ENCODE measurements around the gene NKPD1. TPM values are rescaled to one million over a fixed set of nuclear protein-coding genes. Genes with fewer than 3 reads are reported as not detected.
A peak's percentile ranks its signal among the peaks of the same experiment; 100 is the strongest.

The NKPD1 gene
- total RNA-seq, 3 donors from 2014 or later (not counting 1 experiment from before 2014, with no cell fraction given): 0.55 to 1.00 (median 0.66) TPM

DNA sequence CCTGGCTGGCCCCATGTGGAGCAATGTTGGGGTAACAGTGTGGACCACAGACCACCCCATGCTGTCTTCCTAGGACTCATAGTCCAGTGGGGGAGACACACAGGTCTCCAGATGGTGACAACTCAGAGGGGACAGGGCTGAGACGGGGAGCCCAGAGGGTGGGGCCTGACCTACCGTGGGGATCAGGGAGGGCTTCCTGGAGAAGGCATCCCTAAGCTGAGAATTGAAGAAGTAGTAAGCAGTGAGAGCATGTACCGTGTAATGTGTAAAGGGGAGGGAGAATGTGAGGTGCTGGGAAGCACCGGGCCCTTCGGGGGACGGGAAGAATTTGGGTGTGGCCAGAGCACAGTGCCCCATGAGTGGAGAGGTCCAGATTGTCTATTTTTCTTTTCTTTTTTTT lies 36.8 kb downstream of the NKPD1 start:
- no peaks in the 10 kb centered on the region for H3K36me3 Mint-ChIP-seq
- H3K27ac Mint-ChIP-seq: no peak overlapping the region
- TF ChIP-seq CTCF (IDR thresholded peaks at IDR 0.05): no peak

DNA sequence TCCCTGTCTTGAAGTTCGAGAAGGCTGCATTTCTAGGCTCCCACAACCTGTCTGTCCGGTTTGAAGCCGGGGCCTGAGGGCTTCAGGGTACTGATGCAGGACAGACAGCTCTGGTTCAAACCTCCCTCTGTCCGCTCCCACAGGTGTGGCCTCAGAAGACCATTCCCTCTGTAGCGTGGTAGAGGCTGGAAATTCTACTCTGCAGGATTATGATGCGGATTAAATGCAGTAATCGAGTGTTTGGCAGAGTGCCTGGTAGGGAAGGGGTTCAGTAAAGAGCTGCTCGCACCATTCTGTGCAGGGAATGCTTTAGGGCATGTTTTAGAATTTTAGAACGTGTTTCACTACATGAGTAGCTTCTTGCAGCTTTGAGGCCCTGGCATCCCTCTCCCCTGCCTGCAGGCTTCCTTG lies 37.3 kb downstream of the NKPD1 start:
- Histone ChIP-seq H3K27me3 (ENCODE audit: control insufficient read depth, insufficient read depth, low read length) (no peaks in the 10 kb centered on the region), H3K4me3 (ENCODE audit: low read length) (no peak overlapping the region), H3K36me3 (ENCODE audit: control insufficient read depth, insufficient read depth, low read length) (no peaks in the 10 kb centered on the region), H3K27ac (ENCODE audit: low read length) (no peak overlapping the region), H3K4me1 (ENCODE audit: control insufficient read depth, insufficient read depth, low read length) (peaks cover 36% of the 10 kb centered on the region), H3K9me3 (ENCODE audit: control insufficient read depth, insufficient read depth, low read length) (no peaks in the 10 kb centered on the region)
- H3K27me3 Mint-ChIP-seq (ENCODE audit: low read depth in 2 of 2): no peaks in the 10 kb centered on the region
- intact Hi-C loops (cut with micrococcal nuclease): no loop called here
- no peak overlapping the region for H3K4me3 Mint-ChIP-seq
- ATAC-seq (no peak), DNase-seq (no peak)
- H3K36me3 Mint-ChIP-seq: no peaks in the 10 kb centered on the region
- WGBS (ENCODE audit: insufficient coverage): 95% methylated on average over 9 of the region's 9 CpGs
- peaks cover 30 to 49% of the 10 kb centered on the region in 2 donors for H3K4me1 Mint-ChIP-seq
- no peak for TF ChIP-seq CTCF (IDR thresholded peaks at IDR 0.05)
- no peak overlapping the region for H3K27ac Mint-ChIP-seq
- no peaks in the 10 kb centered on the region for H3K9me3 Mint-ChIP-seq

More for the DNA sequence above, 36.8 kb downstream of the NKPD1 start:
- ATAC-seq: no peak
- Mint-ChIP-seq H3K9me3 (no peaks in the 10 kb centered on the region), H3K4me1 (peaks cover 26 to 43% of the 10 kb centered on the region in 2 donors), H3K4me3 (no peak overlapping the region), H3K27me3 (ENCODE audit: low read depth in 2 of 2) (no peaks in the 10 kb centered on the region)
- intact Hi-C loops (cut with micrococcal nuclease): no loop called here
- Histone ChIP-seq H3K4me1 (ENCODE audit: control insufficient read depth, insufficient read depth, low read length) (peaks cover 30% of the 10 kb centered on the region), H3K27ac (ENCODE audit: low read length) (no peak overlapping the region), H3K27me3 (ENCODE audit: control insufficient read depth, insufficient read depth, low read length) (no peaks in the 10 kb centered on the region), H3K4me3 (ENCODE audit: low read length) (no peak overlapping the region), H3K36me3 (ENCODE audit: control insufficient read depth, insufficient read depth, low read length) (no peaks in the 10 kb centered on the region), H3K9me3 (ENCODE audit: control insufficient read depth, insufficient read depth, low read length) (no peaks in the 10 kb centered on the region)
- DNase-seq: no peak
- WGBS (ENCODE audit: insufficient coverage): 91% methylated on average over 6 of the region's 6 CpGs

DNA sequence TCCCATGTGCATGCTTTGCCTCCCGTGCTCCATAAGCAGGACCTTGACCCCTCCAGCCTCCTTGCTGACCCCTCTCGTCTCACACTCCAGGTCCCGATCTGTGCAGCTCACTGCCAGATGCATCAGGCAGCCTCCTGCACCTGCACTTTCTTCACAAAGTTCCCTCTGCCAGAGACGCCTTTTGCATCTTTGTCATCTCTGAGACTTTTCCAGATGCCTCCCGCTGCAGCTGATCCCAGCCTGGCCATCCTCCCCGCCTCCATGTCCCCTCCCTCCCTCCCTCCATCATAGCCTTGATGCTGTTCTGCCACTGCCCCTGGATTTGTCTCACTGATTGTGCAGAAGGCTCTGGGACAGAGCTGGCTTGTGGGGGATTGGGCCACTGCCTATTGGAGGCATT lies 38.0 kb downstream of the NKPD1 start:
- Histone ChIP-seq H3K27ac (ENCODE audit: low read length) (no peak overlapping the region), H3K9me3 (ENCODE audit: control insufficient read depth, insufficient read depth, low read length) (no peaks in the 10 kb centered on the region), H3K4me3 (ENCODE audit: low read length) (no peak overlapping the region), H3K36me3 (ENCODE audit: control insufficient read depth, insufficient read depth, low read length) (no peaks in the 10 kb centered on the region), H3K27me3 (ENCODE audit: control insufficient read depth, insufficient read depth, low read length) (no peaks in the 10 kb centered on the region), H3K4me1 (ENCODE audit: control insufficient read depth, insufficient read depth, low read length) (peaks cover 42% of the 10 kb centered on the region)
- Mint-ChIP-seq H3K9me3 (no peaks in the 10 kb centered on the region), H3K27ac (peak overlapping the region in 1 of 2 donors; percentile 59), H3K4me1 (peaks cover 30 to 50% of the 10 kb centered on the region in 2 donors), H3K27me3 (ENCODE audit: low read depth in 2 of 2) (no peaks in the 10 kb centered on the region), H3K4me3 (no peak overlapping the region), H3K36me3 (no peaks in the 10 kb centered on the region)
- intact Hi-C loops (cut with micrococcal nuclease): no loop called here
- 89% methylated on average over 6 of the region's 6 CpGs for WGBS (ENCODE audit: insufficient coverage)
- ATAC-seq (no peak), DNase-seq (no peak)
- no peak for TF ChIP-seq CTCF (IDR thresholded peaks at IDR 0.05)

GRCh38 chr19:45121827-45122345 lies 38.9 kb downstream of the NKPD1 start:
- H3K27me3 Mint-ChIP-seq (ENCODE audit: low read depth in 2 of 2): no peaks in the 10 kb centered on the region
- Histone ChIP-seq H3K9me3 (ENCODE audit: control insufficient read depth, insufficient read depth, low read length) (no peaks in the 10 kb centered on the region), H3K27me3 (ENCODE audit: control insufficient read depth, insufficient read depth, low read length) (no peaks in the 10 kb centered on the region), H3K27ac (ENCODE audit: low read length) (no peak overlapping the region), H3K36me3 (ENCODE audit: control insufficient read depth, insufficient read depth, low read length) (no peaks in the 10 kb centered on the region), H3K4me3 (ENCODE audit: low read length) (no peak overlapping the region), H3K4me1 (ENCODE audit: control insufficient read depth, insufficient read depth, low read length) (peaks cover 51% of the 10 kb centered on the region)
- DNase-seq (no peak), ATAC-seq (peak in 1 of 3 donors; percentile 19)
- peaks cover 31 to 57% of the 10 kb centered on the region in 2 donors for H3K4me1 Mint-ChIP-seq
- WGBS (ENCODE audit: insufficient coverage): 39% methylated on average over 11 of the region's 11 CpGs
- TF ChIP-seq CTCF (IDR thresholded peaks at IDR 0.05): no peak
- no peaks in the 10 kb centered on the region for H3K36me3 Mint-ChIP-seq
- intact Hi-C loops (cut with micrococcal nuclease): no loop called here
- H3K9me3 Mint-ChIP-seq: no peaks in the 10 kb centered on the region
- H3K4me3 Mint-ChIP-seq: peak overlapping the region; percentile 6
- peak overlapping the region in 1 of 2 donors; percentile 62 for H3K27ac Mint-ChIP-seq
